K562 (cell line): Measurements from ENCODE around the gene MYCBP2. TPM values are rescaled to one million over a fixed set of nuclear protein-coding genes. Genes with fewer than 3 reads are reported as not detected.

ENCODE experiments used
- ATAC-seq: fragments of 200-7000 bp; cut with Tn5 transposase; 3 replicates; pipeline ENCODE4 v1.9.1; 2020; ENCODE audit warnings: moderate library complexity
- BruUV-seq: library from RNA; stranded (reverse); fragments of 400-500 nt; replicated peaks from 2 replicates; lab custom pipeline; 2021; lab: Mats Ljungman, UMichigan
- CTCF ChIA-PET: fragments of 300-600 bp; formaldehyde crosslinking; extraction: SDS; loops from one replicate; lab custom pipeline; 2021; ENCODE audit warnings: low intra/inter-chr PET ratio; lab: Yijun Ruan, JAX
- POLR2A ChIA-PET: fragments of 300-600, 350-650 bp; sonication (Branson Sonifier 250); formaldehyde crosslinking; extraction: SDS; loops from one replicate; lab custom pipeline; 2021; ENCODE audit warnings: antibody characterized with exemption, inconsistent platforms; lab: Yijun Ruan, JAX
- DNase-seq, 4 experiments: peaks; one replicate each; pipeline versions ENCODE4 v3.0.0 to v3.0.0-alpha.2; 2011 to 2018; ENCODE audit warnings: low spot score in 3 of 4, mixed read lengths in 3 of 4; ENCODE audit errors: extremely low read depth in 1 of 4
- FAIRE-seq: peaks from 2 replicates; lab custom pipeline; 2011; peaks lifted over from hg19 to GRCh38; lab: Jason Lieb, UNC
- H2AFZ ChIP-seq: 2 replicates; pipeline ENCODE4 v1.6.0; 2011; ENCODE audit warnings: low read depth, low read length, control low read depth, inconsistent platforms
- H3K27ac ChIP-seq: fragments of 200-600 bp; 3 replicates; pipeline ENCODE4 v1.8.0; 2011; ENCODE audit warnings: low read depth, mild to moderate bottlenecking, control low read depth, inconsistent platforms, low read length, moderate library complexity, mixed read lengths; ENCODE audit errors: extremely low read depth
- H3K27me3 ChIP-seq, 2 experiments: fragments of 300-600 bp in 1 of 2; 2 replicates in 1 of 2; 3 replicates in 1 of 2; pipeline versions ENCODE4 v1.6.0 to v1.8.0; 2011; ENCODE audit warnings: inconsistent platforms in 2 of 2, low read length in 2 of 2, mild to moderate bottlenecking in 1 of 2, mixed read lengths in 1 of 2, moderate library complexity in 1 of 2; ENCODE audit not compliant: control insufficient read depth in 2 of 2, insufficient read depth in 2 of 2
- H3K36me3 ChIP-seq: fragments of 300-600 bp; 3 replicates; pipeline ENCODE4 v1.8.0; 2011; ENCODE audit warnings: mild to moderate bottlenecking, low read length, inconsistent platforms; ENCODE audit not compliant: control insufficient read depth, insufficient read depth
- H3K4me1 ChIP-seq, 2 experiments: fragments of 200-600 bp in 1 of 2; replicated peaks in 1 of 2; 2 replicates in 1 of 2; 3 replicates in 1 of 2; pipeline versions ENCODE4 v1.5.1 to v1.8.0; 2011; ENCODE audit warnings: inconsistent platforms in 2 of 2, low read length in 2 of 2, mild to moderate bottlenecking in 1 of 2, mixed read lengths in 1 of 2, moderate library complexity in 1 of 2; ENCODE audit not compliant: control insufficient read depth in 2 of 2, insufficient read depth in 2 of 2
- H3K4me2 ChIP-seq: 2 replicates; pipeline ENCODE4 v1.6.1; 2011; ENCODE audit warnings: low read length, control low read depth, inconsistent platforms, mixed read lengths; ENCODE audit not compliant: insufficient read depth
- H3K4me3 ChIP-seq: fragments of 200-600 bp; sonication (generic), shearing (Covaris generic); 2 replicates; pipeline ENCODE4 v1.5.1; 2016; ENCODE audit warnings: control low read depth, inconsistent platforms
- H3K79me2 ChIP-seq: fragments of 200-600 bp; 3 replicates; pipeline ENCODE4 v1.8.0; 2011; ENCODE audit warnings: low read length, inconsistent platforms; ENCODE audit not compliant: control insufficient read depth, insufficient read depth
- H3K9ac ChIP-seq, 2 experiments: 2 replicates each; pipeline versions ENCODE4 v1.6.0 to v1.6.1; 2011; ENCODE audit warnings: low read depth in 2 of 2, low read length in 2 of 2, control low read depth in 1 of 2, inconsistent platforms in 1 of 2, mild to moderate bottlenecking in 1 of 2, mixed read lengths in 1 of 2; ENCODE audit not compliant: insufficient read depth in 1 of 2
- H3K9me1 ChIP-seq: one replicate; pipeline ENCODE4 v1.6.0; 2011; ENCODE audit warnings: inconsistent platforms, mild to moderate bottlenecking, low read length, moderate library complexity; ENCODE audit not compliant: control insufficient read depth, insufficient read depth
- H3K9me3 ChIP-seq: replicated peaks from 2 replicates; pipeline ENCODE4 v1.5.1; 2011; ENCODE audit warnings: low read depth, low read length, inconsistent platforms; ENCODE audit not compliant: control insufficient read depth, insufficient read depth
- H4K20me1 ChIP-seq: replicated peaks from 2 replicates; pipeline ENCODE4 v1.6.1; 2011; ENCODE audit warnings: low read length, inconsistent platforms, mixed read lengths; ENCODE audit not compliant: control insufficient read depth, insufficient read depth
- EHMT2 ChIP-seq: fragments of 450-650 bp; IDR thresholded peaks from 2 replicates; pipeline ENCODE4 v1.6.1; 2018; ENCODE audit warnings: antibody characterized with exemption
- NCOA6 ChIP-seq: fragments of 450-650 bp; IDR thresholded peaks from 2 replicates; pipeline ENCODE4 v1.6.1; 2017; ENCODE audit warnings: mild to moderate bottlenecking
- NFIX ChIP-seq: fragments of 250-450 bp; sonication (Bioruptor Pico); IDR thresholded peaks from 2 replicates; pipeline ENCODE4 v1.4.0; 2020; ENCODE audit warnings: low read depth, mild to moderate bottlenecking, moderate library complexity
- PHB ChIP-seq: fragments of 250-450 bp; sonication (Bioruptor Pico); IDR thresholded peaks from 2 replicates; pipeline ENCODE4 v1.5.0; 2021
- THAP7 ChIP-seq: fragments of 250-450 bp; sonication (Bioruptor Pico); IDR thresholded peaks from 2 replicates; pipeline ENCODE4 v1.5.0; 2021
- TOE1 ChIP-seq, 2 experiments: fragments of 450-650 bp in 1 of 2; sonication (generic) in 1 of 2; formaldehyde crosslinking in 1 of 2; IDR thresholded peaks; 2 replicates each; pipeline versions ENCODE4 v1.7.1 to v1.8.0; 2016 to 2022; ENCODE audit warnings: borderline replicate concordance in 2 of 2, mild to moderate bottlenecking in 2 of 2, antibody characterized with exemption in 1 of 2, inconsistent platforms in 1 of 2, low read depth in 1 of 2, missing genetic modification reagents in 1 of 2, moderate library complexity in 1 of 2
- UBTF ChIP-seq, 2 experiments: IDR thresholded peaks; 2 replicates each; pipeline ENCODE4 v1.6.1; 2012; ENCODE audit warnings: improper control_type of control experiment in 2 of 2, low read depth in 2 of 2, low read length in 2 of 2, borderline replicate concordance in 1 of 2
- VEZF1 ChIP-seq: fragments of 200-800 bp; sonication (Bioruptor generic); IDR thresholded peaks from 2 replicates; pipeline ENCODE4 v1.6.1; 2017; ENCODE audit warnings: missing genetic modification characterization, missing compliant biosample characterization
- ZBTB7A ChIP-seq: IDR thresholded peaks from 2 replicates; pipeline ENCODE4 v1.6.1; 2011; ENCODE audit warnings: low read depth, mild to moderate bottlenecking, low read length, moderate library complexity, borderline replicate concordance; ENCODE audit not compliant: control insufficient read depth
- ZNF609 ChIP-seq: sonication (generic); formaldehyde crosslinking; IDR thresholded peaks from 2 replicates; pipeline ENCODE4 v1.8.1; 2023; ENCODE audit warnings: missing genetic modification reagents, mild to moderate bottlenecking, borderline replicate concordance
- WGBS: fragments of 100-300 bp; shearing (Covaris generic); methylation state at CpG from one replicate; pipeline ENCODE4 v1.1.6; 2016; ENCODE audit warnings: low coverage, mixed read lengths; ENCODE audit not compliant: insufficient coverage; ENCODE audit errors: missing lambda C conversion rate; 5-methylcytosine and 5-hydroxymethylcytosine counted together
- in situ Hi-C: fragments of 300-500 bp; cut with MboI; formaldehyde crosslinking; loops from 4 replicates; pipeline ENCODE4 v1.15.0; 2018; ENCODE audit warnings: inconsistent platforms, mixed read lengths
- intact Hi-C: fragments of 100-400 bp; cut with micrococcal nuclease; formaldehyde crosslinking; loops from 2 replicates; pipeline ENCODE4 v1.14.2; 2022
- polyA plus RNA-seq, 8 experiments: library from polyadenylated mRNA; depleted of rRNA in 4 of 8; stranded (reverse) in 5 of 8; unstranded in 3 of 8; fragments of >200 nt; fragmentation: Nextera tagmentation in 2 of 8; fragmentation: Illumina TruSeq in 1 of 8; extraction: Ambion mirVana in 2 of 8; extraction: Trizol in 1 of 8; gene quantifications; 2 replicates each; pipeline versions ENCODE4 v1.2.1 to v1.2.3, GENCODE V29; 2011 to 2014; ENCODE audit warnings: inconsistent platforms in 1 of 8, missing spikeins in 1 of 8
- total RNA-seq, 7 experiments: library from RNA; depleted of rRNA in 6 of 7; stranded (reverse); fragments of >200 nt in 6 of 7; fragmentation: Illumina TruSeq in 2 of 7; extraction: Trizol in 2 of 7; gene quantifications; 2 replicates each; pipeline versions ENCODE4 v1.2.1 to v1.2.3, GENCODE V29; 2011 to 2021; ENCODE audit warnings: low replicate concordance in 1 of 7

MYCBP2 gene
- total and polyA plus RNA-seq, 9 of the 15 experiments (the other 6 are each of a cell fraction or from before 2014, with no cell fraction given) = 13.2 to 47.2 (median 28.9) TPM

GRCh38 chr13:77329911-77330584, 3.2 kb upstream of the MYCBP2 start:
- no TSS peak for BruUV-seq
- Histone ChIP-seq H3K27me3 (no peaks in the 10 kb centered on the region; a peak in 1 of 5 replicates), H3K4me3 (peak overlapping the region; percentile 84), H3K9ac (peak overlapping the region; percentile 67 to 95), H3K27ac (peak overlapping the region; percentile 78), H2AFZ (peak overlapping the region; percentile 98), H3K36me3 (no peaks in the 10 kb centered on the region), H3K4me1 (peaks cover 4 to 6% of the 10 kb centered on the region in 2 experiments; a peak in 3 of 5 replicates), H3K4me2 (peak overlapping the region; percentile 93), H3K9me3 (no peaks in the 10 kb centered on the region), H3K79me2 (peaks cover 15% of the 10 kb centered on the region), H3K9me1 (no peaks in the 10 kb centered on the region), H4K20me1 (peaks cover 10% of the 10 kb centered on the region; the same call in 1 of the 2 replicates)
- WGBS = 2% methylated on average over 12 of the region's 17 CpGs
- in situ Hi-C loops = no loop called here
- intact Hi-C loops = loop anchor here (5.0 kb wide), 2 partner anchors 303 to 338 kb away; partner anchors contain the start of genes CLN5 and FBXL3
- no peak for ATAC-seq
- FAIRE-seq = peak; percentile 66
- no peak for DNase-seq
- CTCF ChIA-PET = no interaction called here
- POLR2A ChIA-PET = interaction anchor here (0.7 to 1.4 kb wide), 2 partner anchors 10 to 1635 kb away, joined by 3 to 4 read pairs; no protein-coding TSS in a partner anchor
- TF ChIP-seq UBTF (IDR thresholded peaks at IDR 0.05; ENCODE audit: borderline replicate concordance in 1 of 2, low read depth in 2 of 2, low read length in 2 of 2) (0 out of 4 replicates have a peak, but pooled peaks of 1 of the 2 experiments have one; percentile 14), EHMT2 (no peak), PHB (CRISPR knock-in tag) (no peak), VEZF1 (CRISPR knock-in tag) (peak; percentile 67), THAP7 (CRISPR knock-in tag) (no peak), ZNF609 (CRISPR knock-in tag) (no peak), NCOA6 (no peak), TOE1 (IDR thresholded peaks at IDR 0.05; ENCODE audit: borderline replicate concordance) (no peak), TOE1 (CRISPR knock-in tag; IDR thresholded peaks at IDR 0.05; ENCODE audit: borderline replicate concordance, low read depth) (no peak), NFIX (CRISPR knock-in tag) (no peak), ZBTB7A (peak; percentile 97; the same call in 1 of the 2 replicates)
